HEK293 (cell line): ENCODE results near the gene MS4A7.

ENCODE experiments used
- CTCF ChIA-PET: fragments of 350-600 bp; formaldehyde crosslinking; extraction: SDS; loops from one replicate; lab custom pipeline; 2021; ENCODE audit warnings: antibody characterized with exemption; lab: Yijun Ruan, JAX
- POLR2A ChIA-PET: fragments of 300-600 bp; formaldehyde crosslinking; extraction: SDS; loops from one replicate; lab custom pipeline; 2020; ENCODE audit warnings: antibody characterized with exemption, inconsistent platforms; lab: Yijun Ruan, JAX
- H3K27ac ChIP-seq: fragments of 200-500 bp; sonication (Bioruptor generic); 2 replicates; pipeline ENCODE4 v1.5.1; 2014; ENCODE audit warnings: low read depth, low read length, control low read depth, inconsistent platforms; ENCODE audit errors: extremely low read depth
- H3K36me3 ChIP-seq, 2 experiments: fragments of 200-500 bp in 1 of 2; sonication (Bioruptor generic) in 1 of 2; 1 replicate in 1 of 2; 2 replicates in 1 of 2; pipeline ENCODE4 v1.5.1; 2014 to 2017; ENCODE audit warnings: inconsistent platforms in 2 of 2, low read length in 2 of 2; ENCODE audit not compliant: control insufficient read depth in 2 of 2, insufficient read depth in 1 of 2
- H3K4me1 ChIP-seq: fragments of 200-500 bp; sonication (Bioruptor generic); 2 replicates; pipeline ENCODE4 v1.5.1; 2014; ENCODE audit warnings: mild to moderate bottlenecking, low read length, inconsistent platforms; ENCODE audit not compliant: control insufficient read depth, insufficient read depth
- H3K4me3 ChIP-seq: 2 replicates; pipeline ENCODE4 v1.5.1; 2011; ENCODE audit warnings: low read depth, mild to moderate bottlenecking, control low read depth, low read length, moderate library complexity
- H3K9me3 ChIP-seq: fragments of 200-500 bp; sonication (Bioruptor generic); 2 replicates; pipeline ENCODE4 v1.5.1; 2014; ENCODE audit warnings: low read depth, low read length, inconsistent platforms; ENCODE audit not compliant: control insufficient read depth, insufficient read depth
- GLI2 ChIP-seq: fragments of 450-650 bp; formaldehyde crosslinking; IDR thresholded peaks from 2 replicates; pipeline ENCODE4; 2017; ENCODE audit warnings: missing biosample characterization, missing genetic modification characterization, low read depth, borderline replicate concordance
- HOXA7 ChIP-seq: sonication (generic); formaldehyde crosslinking; IDR thresholded peaks from 2 replicates; pipeline ENCODE4 v1.8.1; 2022; ENCODE audit warnings: missing genetic modification reagents, borderline replicate concordance
- TCF7L2 ChIP-seq: IDR thresholded peaks from 2 replicates; pipeline ENCODE4 v1.6.1; 2011; ENCODE audit warnings: low read depth, mild to moderate bottlenecking, inconsistent platforms, low read length, moderate library complexity, borderline replicate concordance
- TRIM28 ChIP-seq: IDR thresholded peaks from 2 replicates; pipeline ENCODE4 v1.6.1; 2011; ENCODE audit warnings: low read length, control low read depth, borderline replicate concordance
- ZBTB11 ChIP-seq: fragments of 450-650 bp; formaldehyde crosslinking; conservative IDR thresholded peaks from 2 replicates; pipeline ENCODE4 v1.5.1; 2016; ENCODE audit warnings: low read depth, missing biosample characterization, missing genetic modification characterization
- ZFP37 ChIP-seq: fragments of 450-650 bp; formaldehyde crosslinking; IDR thresholded peaks from 2 replicates; pipeline ENCODE4 v1.5.1; 2016; ENCODE audit warnings: missing biosample characterization, missing genetic modification characterization
- ZNF18 ChIP-seq: fragments of 450-650 bp; formaldehyde crosslinking; IDR thresholded peaks from 2 replicates; pipeline ENCODE4 v1.5.1; 2016; ENCODE audit warnings: missing biosample characterization, missing genetic modification characterization
- ZNF184 ChIP-seq: fragments of 450-650 bp; IDR thresholded peaks from 2 replicates; pipeline ENCODE4 v1.5.1; 2018; ENCODE audit warnings: missing biosample characterization, mild to moderate bottlenecking, missing genetic modification characterization
- ZNF248 ChIP-seq: fragments of 450-650 bp; formaldehyde crosslinking; IDR thresholded peaks from 2 replicates; pipeline ENCODE4 v1.5.1; 2017; ENCODE audit warnings: missing biosample characterization, missing genetic modification characterization
- ZNF423 ChIP-seq: fragments of 450-650 bp; formaldehyde crosslinking; IDR thresholded peaks from 2 replicates; pipeline ENCODE4 v1.5.1; 2016; ENCODE audit warnings: missing biosample characterization, missing genetic modification characterization
- ZNF488 ChIP-seq: fragments of 450-650 bp; formaldehyde crosslinking; IDR thresholded peaks from 2 replicates; pipeline ENCODE4 v1.5.1; 2016; ENCODE audit warnings: missing biosample characterization, missing genetic modification characterization
- ZNF629 ChIP-seq: fragments of 450-650 bp; formaldehyde crosslinking; IDR thresholded peaks from 2 replicates; pipeline ENCODE4 v1.5.1; 2017; ENCODE audit warnings: missing biosample characterization, missing genetic modification characterization
- TF ChIP-seq, protein P1 (sequence below): fragments of 450-650 bp; formaldehyde crosslinking; IDR thresholded peaks from 2 replicates; pipeline ENCODE4 v1.5.1; 2017; ENCODE audit warnings: missing biosample characterization, missing genetic modification characterization
- TF ChIP-seq, protein P2 (sequence below): fragments of 450-650 bp; formaldehyde crosslinking; IDR thresholded peaks from 2 replicates; pipeline ENCODE4 v1.5.1; 2016; ENCODE audit warnings: missing biosample characterization, missing genetic modification characterization

Gene MS4A7

DNA sequence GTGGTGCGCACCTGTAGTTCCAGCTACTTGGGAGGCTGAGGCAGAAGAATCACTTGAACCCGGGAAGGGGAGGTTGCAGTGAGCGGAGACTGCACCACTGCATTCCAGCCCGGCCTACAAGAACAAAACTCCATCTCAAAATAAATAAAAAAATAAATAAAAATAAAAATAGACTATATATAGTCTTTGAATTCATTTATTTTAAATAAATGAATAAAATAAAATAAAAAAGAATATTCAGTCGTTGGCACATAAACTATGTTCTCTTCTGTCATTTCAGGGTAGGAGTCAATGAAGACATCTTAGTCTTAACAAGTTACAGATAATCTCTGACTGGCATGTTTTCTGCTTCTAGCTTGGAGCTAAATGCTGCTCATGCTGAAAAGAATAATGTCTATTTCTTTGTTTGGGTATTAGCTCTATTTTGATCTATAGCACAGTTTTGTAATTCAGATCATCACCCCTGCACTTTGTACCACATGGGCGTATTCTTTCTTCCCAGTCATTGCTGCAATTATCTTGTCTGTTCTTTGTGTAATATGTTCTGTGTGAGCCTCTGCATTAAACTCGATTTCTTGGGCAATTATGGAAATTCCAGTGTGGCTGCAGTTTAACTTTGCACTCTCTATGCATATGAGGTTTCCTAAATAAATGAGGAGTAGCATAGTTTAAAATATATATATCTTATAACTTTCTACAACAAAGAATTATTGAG lies 16.5 kb downstream of the MS4A7 start:
- ChIA-PET POLR2A (no interaction called here), CTCF (interaction anchor here (0.8 kb wide), 1 partner anchor 115 kb away, joined by 3 read pairs; no protein-coding TSS in a partner anchor)
- no peaks in the 10 kb centered on the region for H3K4me1 ChIP-seq
- TF ChIP-seq ZNF248 (tag by site-specific recombination) (no peak), ZNF488 (tag by site-specific recombination) (no peak), ZNF18 (tag by site-specific recombination) (no peak)
- H3K27ac ChIP-seq = no peak overlapping the region
- H3K36me3 ChIP-seq = no peaks in the 10 kb centered on the region
- no peaks in the 10 kb centered on the region for H3K9me3 ChIP-seq
- H3K4me3 ChIP-seq = no peak overlapping the region

DNA sequence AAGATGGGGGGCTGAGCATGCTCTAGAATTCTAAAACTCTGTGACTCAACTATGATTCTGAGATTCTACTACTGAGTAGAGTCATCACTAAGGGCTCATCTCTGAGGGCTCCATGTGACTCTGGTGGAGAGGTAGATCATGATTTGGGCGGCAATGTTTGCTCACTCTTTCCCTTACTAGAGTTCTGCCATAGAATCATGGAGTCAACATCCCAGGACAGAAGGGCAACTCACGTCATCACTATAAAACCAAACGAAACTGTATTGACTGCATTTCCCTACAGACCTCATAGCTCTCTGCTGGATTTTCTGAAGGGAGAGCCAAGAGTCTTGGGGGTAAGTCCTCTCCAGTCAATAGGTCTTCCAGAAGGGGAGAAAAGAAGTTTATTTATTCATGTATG lies 18.1 kb downstream of the MS4A7 start, which contains the start of gene MS4A14:
MS4A14 (plus strand) TSS at position 78 of the 400 bp plus-strand sequence; CDS start at position 198, 120 bp downstream.
- POLR2A ChIA-PET = no interaction called here
- no peaks in the 10 kb centered on the region for H3K36me3 ChIP-seq
- no peaks in the 10 kb centered on the region for H3K9me3 ChIP-seq
- CTCF ChIA-PET = interaction anchor here (0.6 to 1.0 kb wide), 2 partner anchors 34 to 52 kb away, joined by 3 read pairs; no protein-coding TSS in a partner anchor
- TF ChIP-seq GLI2 = no peak
- no peak for TF ChIP-seq ZBTB11 (tag by site-specific recombination)
- H3K4me1 ChIP-seq = no peaks in the 10 kb centered on the region
- no peak within 1 kb of the TSS for H3K27ac ChIP-seq
- no peak within 1 kb of the TSS for H3K4me3 ChIP-seq

DNA sequence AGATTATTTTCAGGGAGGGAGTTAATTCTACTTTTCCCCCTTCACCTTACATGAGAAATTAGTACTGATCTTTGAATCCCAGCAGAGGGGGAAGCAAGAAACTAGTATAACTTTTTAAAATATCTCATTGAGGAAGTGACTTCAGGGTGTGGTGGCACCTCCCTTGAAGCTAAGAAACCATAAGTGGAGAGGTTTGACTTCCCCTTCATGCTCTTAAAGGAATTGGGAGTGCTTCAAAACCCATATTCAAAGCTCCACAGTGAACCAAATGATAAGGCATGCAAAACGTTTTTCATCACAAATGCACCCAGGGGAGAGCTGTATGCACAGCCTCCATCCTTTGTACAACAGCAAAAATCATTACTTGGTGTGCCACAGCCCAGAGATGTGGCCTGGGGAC lies 18.5 kb downstream of the MS4A7 start:
- Histone ChIP-seq H3K9me3 (no peaks in the 10 kb centered on the region), H3K4me3 (no peak overlapping the region), H3K27ac (no peak overlapping the region), H3K4me1 (no peaks in the 10 kb centered on the region), H3K36me3 (no peaks in the 10 kb centered on the region)
- TF ChIP-seq ZFP37 (no peak), ZNF423 (no peak), TRIM28 (no peak), ZNF184 (tag by site-specific recombination) (no peak), ZNF629 (tag by site-specific recombination) (no peak), HOXA7 (CRISPR knock-in tag) (no peak), TCF7L2 (no peak)
- TF ChIP-seq, protein P1, sequence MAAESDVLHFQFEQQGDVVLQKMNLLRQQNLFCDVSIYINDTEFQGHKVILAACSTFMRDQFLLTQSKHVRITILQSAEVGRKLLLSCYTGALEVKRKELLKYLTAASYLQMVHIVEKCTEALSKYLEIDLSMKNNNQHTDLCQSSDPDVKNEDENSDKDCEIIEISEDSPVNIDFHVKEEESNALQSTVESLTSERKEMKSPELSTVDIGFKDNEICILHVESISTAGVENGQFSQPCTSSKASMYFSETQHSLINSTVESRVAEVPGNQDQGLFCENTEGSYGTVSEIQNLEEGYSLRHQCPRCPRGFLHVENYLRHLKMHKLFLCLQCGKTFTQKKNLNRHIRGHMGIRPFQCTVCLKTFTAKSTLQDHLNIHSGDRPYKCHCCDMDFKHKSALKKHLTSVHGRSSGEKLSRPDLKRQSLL = no peak
- TF ChIP-seq, protein P2, sequence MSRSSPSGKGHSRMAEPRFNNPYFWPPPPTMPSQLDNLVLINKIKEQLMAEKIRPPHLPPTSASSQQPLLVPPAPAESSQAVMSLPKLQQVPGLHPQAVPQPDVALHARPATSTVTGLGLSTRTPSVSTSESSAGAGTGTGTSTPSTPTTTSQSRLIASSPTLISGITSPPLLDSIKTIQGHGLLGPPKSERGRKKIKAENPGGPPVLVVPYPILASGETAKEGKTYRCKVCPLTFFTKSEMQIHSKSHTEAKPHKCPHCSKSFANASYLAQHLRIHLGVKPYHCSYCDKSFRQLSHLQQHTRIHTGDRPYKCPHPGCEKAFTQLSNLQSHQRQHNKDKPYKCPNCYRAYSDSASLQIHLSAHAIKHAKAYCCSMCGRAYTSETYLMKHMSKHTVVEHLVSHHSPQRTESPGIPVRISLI (tag by site-specific recombination) = no peak
- ChIA-PET CTCF (interaction anchor here (0.6 to 1.0 kb wide), 2 partner anchors 34 to 52 kb away, joined by 3 read pairs; no protein-coding TSS in a partner anchor), POLR2A (no interaction called here)
